ENCODE results near the gene SCG3. TPM values are rescaled to one million over a fixed set of nuclear protein-coding genes. Genes with fewer than 3 reads are reported as not detected.
"Not testable (repeated sequence)": the region's sequence is repeated elsewhere in the genome, so short reads cannot be mapped to it uniquely, and the experiment has no call there.

SCG3 gene
- total RNA-seq, 1 experiment from 2014 or later, result not detected

GRCh38 chr15:51642696-51643095, 38.6 kb upstream of the SCG3 start:
- CTCF ChIA-PET, result interaction anchor here (0.7 to 1.1 kb wide), 2 partner anchors 114 to 134 kb away, joined by 4 to 5 read pairs; no protein-coding TSS in a partner anchor
- POLR2A ChIA-PET, result no interaction called here
- Mint-ChIP-seq H3K4me1 (ENCODE audit: low read depth, unreplicated experiment) (no peaks in the 10 kb centered on the region), H3K27me3 (ENCODE audit: insufficient read depth, unreplicated experiment) (peaks cover 3% of the 10 kb centered on the region), H3K36me3 (ENCODE audit: insufficient read depth, unreplicated experiment) (no peaks in the 10 kb centered on the region), H3K27ac (ENCODE audit: unreplicated experiment) (no peak overlapping the region), H3K9me3 (ENCODE audit: unreplicated experiment) (no peaks in the 10 kb centered on the region), H3K4me3 (ENCODE audit: unreplicated experiment) (no peak overlapping the region)
- no peak for TF ChIP-seq CTCF (IDR thresholded peaks at IDR 0.05; ENCODE audit: insufficient read depth in 1 of 2, low read depth in 1 of 2, low read length in 1 of 2, severe bottlenecking in 1 of 2, unreplicated experiment in 1 of 2)
- H3K4me3 ChIP-seq (ENCODE audit: low read depth, low read length), result no peak overlapping the region
- H3K27me3 ChIP-seq (replicated peaks; ENCODE audit: control insufficient read depth, insufficient read depth, low read length), result no peaks in the 10 kb centered on the region
- intact Hi-C loops (cut with micrococcal nuclease; ENCODE audit: unreplicated experiment), result no loop called here
- H3K4me1 ChIP-seq, result no peaks in the 10 kb centered on the region
- DNase-seq, result no peak
- no TSS peak for BruUV-seq (replicated peaks)
- H3K36me3 ChIP-seq (ENCODE audit: control insufficient read depth, insufficient read depth, low read length), result no peaks in the 10 kb centered on the region
- no peaks in the 10 kb centered on the region for H3K9me3 ChIP-seq

- H3K9me3 Mint-ChIP-seq (ENCODE audit: unreplicated experiment), result no peaks in the 10 kb centered on the region
- POLR2A ChIA-PET, result no interaction called here
Measured at GRCh38 chr15:51647128-51647562, 34.2 kb upstream of the SCG3 start.

DNA sequence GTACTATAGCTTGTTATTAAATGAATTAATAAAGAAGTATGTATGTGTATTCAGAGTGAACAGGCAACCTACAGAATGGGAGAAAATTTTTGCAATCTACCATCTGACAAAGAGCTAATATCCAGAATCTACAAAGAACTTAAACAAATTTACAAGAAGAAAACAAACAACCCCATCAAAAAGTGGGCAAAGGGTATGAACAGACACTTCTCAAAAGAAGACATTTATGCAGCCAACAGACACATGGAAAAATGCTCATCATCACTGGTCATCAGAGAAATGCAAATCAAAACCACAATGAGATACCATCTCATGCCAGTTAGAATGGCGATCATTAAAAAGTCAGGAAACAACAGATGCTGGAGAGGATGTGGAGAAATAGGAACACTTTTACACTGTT, 33.2 kb upstream of the SCG3 start:
- H3K4me3 Mint-ChIP-seq (ENCODE audit: unreplicated experiment); H3K9me3 Mint-ChIP-seq (ENCODE audit: unreplicated experiment); H3K4me1 Mint-ChIP-seq (ENCODE audit: low read depth, unreplicated experiment); CTCF ChIA-PET; POLR2A ChIA-PET; H3K27ac Mint-ChIP-seq (ENCODE audit: unreplicated experiment); DNase-seq; H3K36me3 ChIP-seq (ENCODE audit: control insufficient read depth, insufficient read depth, low read length); H3K9me3 ChIP-seq; H3K36me3 Mint-ChIP-seq (ENCODE audit: insufficient read depth, unreplicated experiment); BruUV-seq (replicated peaks); H3K27me3 ChIP-seq (replicated peaks; ENCODE audit: control insufficient read depth, insufficient read depth, low read length); H3K27me3 Mint-ChIP-seq (ENCODE audit: insufficient read depth, unreplicated experiment); H3K4me1 ChIP-seq; H3K4me3 ChIP-seq (ENCODE audit: low read depth, low read length): not testable (repeated sequence)
- intact Hi-C loops (cut with micrococcal nuclease; ENCODE audit: unreplicated experiment), result loop anchor here (5.0 kb wide), 1 partner anchor 279 kb away; no protein-coding TSS in a partner anchor

More at GRCh38 chr15:51647128-51647562, 34.2 kb upstream of the SCG3 start:
- H3K4me3 Mint-ChIP-seq (ENCODE audit: unreplicated experiment), result no peak overlapping the region
- H3K27me3 Mint-ChIP-seq (ENCODE audit: insufficient read depth, unreplicated experiment), result peaks cover 7% of the 10 kb centered on the region
- H3K9me3 ChIP-seq, result no peaks in the 10 kb centered on the region
- CTCF ChIA-PET, result no interaction called here
- no peak overlapping the region for H3K4me3 ChIP-seq (ENCODE audit: low read depth, low read length)
- H3K36me3 ChIP-seq (ENCODE audit: control insufficient read depth, insufficient read depth, low read length), result no peaks in the 10 kb centered on the region
- H3K4me1 Mint-ChIP-seq (ENCODE audit: low read depth, unreplicated experiment), result no peaks in the 10 kb centered on the region
- no peak overlapping the region for H3K27ac Mint-ChIP-seq (ENCODE audit: unreplicated experiment)
- TF ChIP-seq CTCF (IDR thresholded peaks at IDR 0.05; ENCODE audit: insufficient read depth in 1 of 2, low read depth in 1 of 2, low read length in 1 of 2, severe bottlenecking in 1 of 2, unreplicated experiment in 1 of 2), result no peak
- DNase-seq, result no peak
- no peaks in the 10 kb centered on the region for H3K27me3 ChIP-seq (replicated peaks; ENCODE audit: control insufficient read depth, insufficient read depth, low read length)
- BruUV-seq (replicated peaks), result no TSS peak
- intact Hi-C loops (cut with micrococcal nuclease; ENCODE audit: unreplicated experiment), result loop anchor here (5.0 kb wide), 1 partner anchor 280 kb away; no protein-coding TSS in a partner anchor
- no peaks in the 10 kb centered on the region for H3K36me3 Mint-ChIP-seq (ENCODE audit: insufficient read depth, unreplicated experiment)
- H3K4me1 ChIP-seq, result no peaks in the 10 kb centered on the region

GRCh38 chr15:51648643-51649042, 32.7 kb upstream of the SCG3 start:
- H3K4me1 Mint-ChIP-seq (ENCODE audit: low read depth, unreplicated experiment); H3K27me3 ChIP-seq (replicated peaks; ENCODE audit: control insufficient read depth, insufficient read depth, low read length); H3K4me3 ChIP-seq (ENCODE audit: low read depth, low read length); BruUV-seq (replicated peaks); H3K4me1 ChIP-seq; H3K36me3 ChIP-seq (ENCODE audit: control insufficient read depth, insufficient read depth, low read length); H3K27ac Mint-ChIP-seq (ENCODE audit: unreplicated experiment); H3K9me3 ChIP-seq; H3K4me3 Mint-ChIP-seq (ENCODE audit: unreplicated experiment); H3K9me3 Mint-ChIP-seq (ENCODE audit: unreplicated experiment); H3K27me3 Mint-ChIP-seq (ENCODE audit: insufficient read depth, unreplicated experiment); H3K36me3 Mint-ChIP-seq (ENCODE audit: insufficient read depth, unreplicated experiment); DNase-seq; POLR2A ChIA-PET: not testable (repeated sequence)
- CTCF ChIA-PET, result interaction anchor here (3.8 kb wide), 1 partner anchor 127 kb away, joined by 111 read pairs; no protein-coding TSS in a partner anchor
- intact Hi-C loops (cut with micrococcal nuclease; ENCODE audit: unreplicated experiment), result loop anchor here (5.0 kb wide), 1 partner anchor 279 kb away; no protein-coding TSS in a partner anchor
